ENCODE results near the gene FAM110A.
"Not testable (repeated sequence)": the region's sequence is repeated elsewhere in the genome, so short reads cannot be mapped to it uniquely, and the experiment has no call there.

The FAM110A gene

GRCh38 chr20:833450-834150 lies at the start of gene FAM110A:
Gene FAM110A, plus strand, starts transcription at chr20:833715. Its CDS starts 11,090 bp downstream, at chr20:844805.
- DNase-seq, result peak; percentile 95 to 96

GRCh38 chr20:787825-788224 lies 45.7 kb upstream of the FAM110A start:
- DNase-seq, result no peak

- DNase-seq, result no peak
These were observed 42.5 kb upstream of the FAM110A start for GRCh38 chr20:791056-791455.

- no peak for DNase-seq
These were observed 41.3 kb upstream of the FAM110A start for GRCh38 chr20:792248-792647.

- no peak for DNase-seq
These were observed 36.6 kb upstream of the FAM110A start for GRCh38 chr20:796921-797320.

GRCh38 chr20:798746-799145 lies 34.8 kb upstream of the FAM110A start:
- DNase-seq, result not testable (repeated sequence)

GRCh38 chr20:800026-800425 lies 33.5 kb upstream of the FAM110A start:
- DNase-seq, result not testable (repeated sequence)

- DNase-seq, result no peak
These were observed 31.8 kb upstream of the FAM110A start for GRCh38 chr20:801678-802077.

- no peak for DNase-seq
These were observed 27.8 kb upstream of the FAM110A start for GRCh38 chr20:805713-806112.

GRCh38 chr20:811776-812434 lies 21.6 kb upstream of the FAM110A start:
- DNase-seq, result not testable (repeated sequence)

- DNase-seq, result not testable (repeated sequence)
These were observed 21.1 kb upstream of the FAM110A start for GRCh38 chr20:812435-812814.

GRCh38 chr20:813390-813789 lies 20.1 kb upstream of the FAM110A start:
- no peak for DNase-seq

GRCh38 chr20:815226-815625 lies 18.3 kb upstream of the FAM110A start:
- DNase-seq, result no peak

- DNase-seq, result peak; percentile 68 to 74
These were observed 17.5 kb upstream of the FAM110A start for GRCh38 chr20:815914-816606.

- DNase-seq, result no peak
These were observed 15.4 kb upstream of the FAM110A start for GRCh38 chr20:818001-818664.

GRCh38 chr20:819680-820322 lies 13.7 kb upstream of the FAM110A start:
- DNase-seq, result no peak

GRCh38 chr20:820323-820953 lies 13.1 kb upstream of the FAM110A start:
- no peak for DNase-seq

- DNase-seq, result no peak
These were observed 12.3 kb upstream of the FAM110A start for GRCh38 chr20:821046-821730.

GRCh38 chr20:821731-822065 lies 11.8 kb upstream of the FAM110A start:
- DNase-seq, result no peak

- DNase-seq, result no peak
These were observed 10.6 kb upstream of the FAM110A start for GRCh38 chr20:822651-823573.

GRCh38 chr20:823574-823902 lies 10.0 kb upstream of the FAM110A start:
- DNase-seq, result no peak

Measured in activated T-cell treated with anti-CD3 and anti-CD28 coated beads, Interleukin-2, amount 50 U/mL, for 48 hours (primary cell).